Measurements from ENCODE around the gene NPEPL1. TPM values are rescaled to one million over a fixed set of nuclear protein-coding genes. Genes with fewer than 3 reads are reported as not detected.

Gene NPEPL1
- total RNA-seq, 1 experiment from 2014 or later = 31.1 TPM

GRCh38 chr20:58688840-58689239 lies 3.8 kb upstream of the NPEPL1 start:
- Mint-ChIP-seq H3K4me3 (no peak overlapping the region), H3K36me3 (ENCODE audit: insufficient read depth in 1 of 3, low read depth in 3 of 3) (peaks cover 6 to 9% (median 8%) of the 10 kb centered on the region in 3 experiments; a peak in 4 of 7 replicates), H3K27ac (peak overlapping the region in 1 of 3 experiments; percentile 73; a peak in 1 of 7 replicates), H3K4me1 (peaks cover 26 to 30% of the 10 kb centered on the region in 2 experiments), H3K9me3 (no peaks in the 10 kb centered on the region), H3K27me3 (ENCODE audit: low read depth) (peaks cover 3% of the 10 kb centered on the region; the same call in 1 of the 2 replicates)
- H2BK120ac ChIP-seq (ENCODE audit: low read depth, low read length, poor library complexity, severe bottlenecking) = no peak overlapping the region
- H2BK5ac ChIP-seq (ENCODE audit: insufficient read length, low read length) = no peak overlapping the region
- no peak overlapping the region for H2AK5ac ChIP-seq (ENCODE audit: insufficient read length, low read length)
- H3K4ac ChIP-seq (ENCODE audit: low read depth, low read length) = no peak overlapping the region
- no peaks in the 10 kb centered on the region for H4K20me1 ChIP-seq (ENCODE audit: control insufficient read depth, insufficient read depth, insufficient read length)
- H3K23ac ChIP-seq (ENCODE audit: insufficient read length, low read depth, low read length) = no peak overlapping the region
- no peak overlapping the region for H2BK15ac ChIP-seq (ENCODE audit: low read depth, low read length)
- no peaks in the 10 kb centered on the region; the same call in 1 of the 2 replicates for H3K4me1 ChIP-seq (ENCODE audit: insufficient read depth, low read length)
- no peaks in the 10 kb centered on the region for H3K27me3 ChIP-seq (ENCODE audit: insufficient read depth, low read length)
- H4K8ac ChIP-seq (replicated peaks; ENCODE audit: insufficient read length, low read depth, low read length) = no peak overlapping the region
- TF ChIP-seq CTCF (conservative IDR thresholded peaks at IDR 0.05) = no peak
- no peaks in the 10 kb centered on the region for H3K79me2 ChIP-seq (ENCODE audit: insufficient read depth, low read length)
- no peak for DNase-seq
- no peak overlapping the region for H2BK12ac ChIP-seq (ENCODE audit: insufficient read length, low read depth, low read length)
- no peak overlapping the region for H4K5ac ChIP-seq (ENCODE audit: insufficient read length, low read depth, low read length)
- no peak overlapping the region for H3K27ac ChIP-seq (ENCODE audit: insufficient read length, low read depth, low read length)
- H3K9me3 ChIP-seq (ENCODE audit: control insufficient read depth, low read depth, low read length) = no peaks in the 10 kb centered on the region
- H3K56ac ChIP-seq (ENCODE audit: insufficient read length, low read depth, low read length) = no peak overlapping the region
- no peaks in the 10 kb centered on the region for H3K79me1 ChIP-seq (ENCODE audit: insufficient read depth, low read depth, low read length, poor library complexity, severe bottlenecking)
- H4K91ac ChIP-seq (ENCODE audit: insufficient read length, low read depth, low read length) = no peak overlapping the region
- H3K14ac ChIP-seq (ENCODE audit: insufficient read depth, low read length) = no peak overlapping the region
- WGBS (ENCODE audit: extremely low coverage, insufficient read length, low lambda C conversion rate) = no CpG with 5 or more reads among the region's 6 CpGs
- H2BK20ac ChIP-seq (ENCODE audit: low read depth, low read length, poor library complexity, severe bottlenecking) = no peak overlapping the region
- H3K18ac ChIP-seq (ENCODE audit: insufficient read length, low read depth, low read length) = no peak overlapping the region
- H3K9ac ChIP-seq (ENCODE audit: extremely low read depth, insufficient read length, low read length) = no peak overlapping the region
- no peak overlapping the region for H2AFZ ChIP-seq (ENCODE audit: low read length)
- no peaks in the 10 kb centered on the region for H3K23me2 ChIP-seq (ENCODE audit: insufficient read length, low read depth, low read length, poor library complexity, severe bottlenecking)
- H3K4me2 ChIP-seq (ENCODE audit: insufficient read depth, insufficient read length, low read length) = no peak overlapping the region
- H3T11ph ChIP-seq (ENCODE audit: low read length) = no peak overlapping the region

Data from H9 (cell line).